Hematopoietic multipotent progenitor cell treated with erythropoietin and hydrocortisone succinate and interleukin-3 and kit ligand, for 4 days (in vitro differentiated cells): ENCODE measurements around the gene NFATC1.

ENCODE experiments used
- DNase-seq: peaks from one replicate; pipeline ENCODE4 v3.0.0-alpha.2; 2015

Gene NFATC1

DNA sequence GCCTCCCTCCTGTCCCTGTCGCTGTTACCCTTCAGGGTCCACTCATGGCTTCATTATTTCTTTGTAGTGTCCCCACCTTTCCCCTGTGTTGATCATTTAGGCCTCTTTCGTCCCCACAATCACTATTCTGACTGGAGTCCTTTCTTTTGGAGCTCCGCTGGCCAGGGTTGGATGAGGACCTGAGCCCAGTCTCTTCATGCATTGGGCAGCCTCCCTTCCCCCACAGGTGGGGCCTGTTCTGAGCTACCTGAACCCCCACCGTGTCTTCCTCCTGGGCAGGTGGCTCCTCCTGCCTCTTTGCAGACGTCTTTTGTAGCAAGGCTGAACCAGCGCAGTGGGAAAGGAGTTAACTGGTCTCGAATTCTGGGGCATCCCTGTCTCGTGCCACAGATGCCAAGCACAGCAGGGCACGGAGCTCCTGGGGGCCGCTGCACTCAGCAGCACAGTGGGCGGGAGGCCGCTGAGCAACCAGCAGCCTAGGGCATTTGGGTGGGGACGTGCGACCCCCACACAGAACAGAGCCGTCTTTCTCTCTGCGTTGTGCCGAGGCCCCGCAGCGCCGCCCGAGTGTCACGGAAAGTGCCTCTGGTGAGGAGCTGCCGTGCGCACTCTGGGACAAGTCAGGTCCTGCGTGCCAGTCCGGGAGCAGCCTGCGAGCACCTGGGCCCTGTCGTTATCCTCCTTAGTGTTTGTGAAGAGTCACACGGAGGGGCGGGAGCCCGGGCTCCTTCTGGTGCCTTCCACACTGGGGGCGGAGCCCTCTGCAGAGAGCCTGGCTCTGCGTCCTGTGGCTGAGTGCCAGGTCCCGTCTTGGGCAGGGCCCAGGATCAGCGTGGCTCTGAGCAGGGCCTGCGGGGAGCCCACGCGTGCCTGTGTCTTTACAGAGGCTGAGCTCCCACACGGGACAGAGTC is 130.1 kb downstream of the NFATC1 start:
- peak; percentile 85 for DNase-seq

DNA sequence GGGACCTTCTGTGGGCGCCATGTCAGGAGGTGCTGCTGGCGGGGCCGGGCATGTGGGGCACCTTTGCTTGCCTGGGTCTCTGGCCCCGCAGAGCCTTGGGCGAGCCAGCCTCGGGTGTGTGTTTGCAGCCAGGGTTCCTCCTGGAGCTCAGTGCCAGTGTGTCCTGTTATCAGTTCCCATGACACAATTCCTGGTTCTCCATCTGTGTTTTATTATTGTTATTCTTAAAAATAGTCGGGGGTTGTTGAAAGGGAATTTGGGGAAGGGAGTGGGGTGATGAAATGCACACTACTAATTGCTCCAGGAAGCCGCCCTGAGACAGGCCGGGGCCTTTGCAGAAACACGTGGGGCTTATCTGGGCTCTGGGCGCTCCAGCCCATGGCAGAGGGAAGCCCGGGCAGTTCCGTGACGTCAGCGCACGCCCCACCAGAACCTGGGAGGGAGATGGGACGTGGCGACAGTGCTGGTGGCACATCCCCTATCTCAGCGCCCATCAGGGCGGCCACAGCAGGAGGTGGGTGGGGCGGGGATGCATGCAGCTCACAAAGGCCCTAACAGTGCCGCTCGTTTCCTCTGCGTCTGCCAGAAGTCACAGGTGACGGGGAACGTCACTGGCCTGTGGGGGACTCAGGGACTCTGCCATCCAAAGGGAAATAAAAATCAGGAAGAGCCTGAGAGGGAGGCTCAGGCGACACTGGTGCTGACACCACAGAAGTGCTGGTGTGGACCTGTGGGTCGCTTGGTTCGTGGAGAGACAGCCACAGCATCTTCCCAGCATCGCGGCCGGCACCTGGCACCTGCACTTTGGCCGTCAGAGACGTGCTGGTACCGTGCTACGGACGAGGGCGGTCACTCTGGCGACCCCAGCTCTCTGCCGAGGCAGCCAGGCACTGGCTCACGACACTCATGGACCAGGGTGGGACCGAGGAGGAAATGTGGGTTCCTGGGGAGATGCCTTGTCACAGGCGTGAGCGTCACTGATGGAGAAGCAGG is 131.0 kb downstream of the NFATC1 start:
- DNase-seq, result peak; percentile 92

DNA sequence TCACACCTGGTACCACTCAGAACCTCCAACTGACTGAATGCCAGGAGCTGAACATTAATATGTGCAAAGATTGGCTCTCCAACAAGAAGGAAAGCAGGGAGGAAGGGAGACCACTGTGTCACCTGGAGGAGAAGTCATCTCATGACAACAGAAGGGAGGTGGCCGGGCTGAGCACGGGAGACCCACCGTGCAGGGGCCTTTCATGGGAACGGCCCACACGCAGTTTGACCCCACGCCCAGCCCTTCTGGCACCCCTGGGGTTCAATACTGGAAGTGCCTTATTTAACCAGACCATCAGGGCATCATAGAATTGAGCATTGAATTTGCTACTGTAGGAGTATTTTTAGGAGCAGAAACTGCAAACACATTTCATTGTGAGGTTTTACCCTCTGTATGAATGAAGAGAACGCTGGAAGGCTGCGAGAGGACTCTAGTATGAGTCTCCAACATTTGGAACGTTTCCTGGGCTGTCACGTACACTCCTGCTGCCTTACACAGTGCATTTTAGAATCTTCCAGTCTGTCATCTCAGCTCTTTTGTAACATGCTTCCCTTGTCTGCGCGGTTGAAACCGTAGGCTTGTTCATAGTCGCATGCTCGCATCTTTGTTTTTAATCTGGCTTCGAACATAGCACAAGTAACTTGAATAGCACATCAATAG is 132.1 kb downstream of the NFATC1 start:
- peak; percentile 23 for DNase-seq

DNA sequence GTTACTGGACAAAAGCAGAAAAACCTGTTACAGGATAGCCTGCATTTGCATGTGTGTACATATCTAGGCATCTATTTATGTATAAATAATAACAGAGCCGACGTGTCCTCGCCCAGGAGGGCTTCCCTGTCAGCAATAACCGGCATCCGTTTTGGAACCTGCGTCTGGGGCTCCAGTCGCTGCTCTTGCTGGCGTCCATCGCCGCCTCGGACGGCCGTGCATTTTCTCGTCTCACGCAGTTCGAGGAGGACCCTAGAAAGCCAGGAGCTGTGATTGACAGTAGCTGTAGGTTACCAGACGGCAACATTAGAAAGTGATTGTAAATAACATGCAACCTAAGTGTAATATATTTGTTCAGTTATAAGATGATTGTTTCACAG is 132.6 kb downstream of the NFATC1 start:
- no peak for DNase-seq

DNA sequence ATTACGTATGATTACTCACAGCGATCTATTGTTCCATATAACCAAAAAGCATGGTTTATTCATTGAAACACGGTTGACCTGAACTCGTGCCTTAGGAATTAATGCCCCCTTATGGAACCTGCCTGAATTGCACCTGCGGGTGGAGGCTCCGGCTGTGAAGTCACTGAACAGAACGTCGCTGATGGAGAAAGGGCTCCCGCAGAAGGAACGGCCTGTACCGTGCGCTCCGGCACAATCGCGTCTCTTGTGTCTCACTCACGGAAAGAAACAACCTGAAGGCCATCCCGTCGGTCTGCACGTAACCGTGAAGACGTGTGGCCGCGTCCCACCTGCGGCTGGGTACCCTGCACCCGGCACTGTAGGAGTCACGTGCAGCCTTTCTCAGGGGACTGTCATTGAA is 133.1 kb downstream of the NFATC1 start:
- peak; percentile 92 for DNase-seq

DNA sequence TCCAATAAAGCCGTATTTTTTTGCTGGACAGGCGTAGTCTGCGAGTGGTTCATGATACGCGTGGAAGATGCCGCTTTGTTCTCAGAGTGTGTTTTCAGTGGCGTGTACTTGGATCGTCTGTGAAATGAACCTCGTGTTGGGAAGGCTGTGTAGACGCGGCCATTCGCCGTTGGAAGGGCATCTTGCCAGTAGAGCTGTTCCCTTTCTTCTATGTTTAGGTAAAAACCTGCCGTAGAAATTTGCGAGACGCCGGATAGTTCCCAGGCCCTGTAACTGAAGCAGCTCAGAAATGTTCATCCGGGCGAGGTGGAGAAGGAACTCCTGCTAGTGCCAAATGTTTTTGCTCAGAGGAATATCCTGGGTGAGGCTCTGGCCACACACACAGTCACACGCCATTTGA is 133.6 kb downstream of the NFATC1 start:
- no peak for DNase-seq

DNA sequence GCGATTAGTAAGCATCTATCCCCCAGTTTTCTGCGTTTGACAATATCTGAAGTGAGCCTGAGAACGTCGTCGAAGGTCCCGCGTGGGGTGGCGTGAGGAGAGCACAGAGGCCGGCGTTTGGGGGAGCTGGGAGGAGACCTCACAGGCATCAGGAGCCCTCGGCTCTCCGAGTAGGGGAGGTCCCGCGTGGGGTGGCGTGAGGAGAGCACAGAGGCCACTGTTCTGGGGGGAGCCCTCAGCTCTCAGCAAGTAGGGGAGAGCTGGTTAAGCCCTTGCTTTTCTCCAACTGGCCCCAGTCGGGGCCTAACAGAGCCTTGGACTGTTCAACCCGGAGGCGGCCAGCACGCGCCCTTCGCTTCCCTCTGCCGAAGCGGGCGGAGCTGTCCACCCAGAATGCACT is 134.3 kb downstream of the NFATC1 start:
- DNase-seq, result no peak

DNA sequence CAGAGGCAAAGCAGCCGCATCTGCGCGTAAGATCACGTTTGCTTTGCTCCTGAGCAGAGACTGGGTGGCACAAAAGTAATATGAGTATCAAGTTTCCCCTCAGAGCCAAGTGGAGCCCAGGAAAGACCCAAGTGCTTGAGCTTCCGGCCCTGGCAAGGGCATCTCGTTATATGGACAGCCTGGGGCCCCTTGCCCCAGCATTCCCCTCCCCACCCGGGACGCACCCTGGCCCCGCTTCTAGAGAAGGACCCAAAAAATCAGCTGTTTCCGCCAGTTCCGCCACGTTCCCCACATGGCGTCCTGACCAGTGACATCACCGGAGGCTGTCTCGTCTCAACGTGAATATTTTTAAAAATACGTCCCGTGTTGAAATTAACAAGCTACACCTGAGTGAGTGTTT is 135.1 kb downstream of the NFATC1 start:
- DNase-seq, result no peak

DNA sequence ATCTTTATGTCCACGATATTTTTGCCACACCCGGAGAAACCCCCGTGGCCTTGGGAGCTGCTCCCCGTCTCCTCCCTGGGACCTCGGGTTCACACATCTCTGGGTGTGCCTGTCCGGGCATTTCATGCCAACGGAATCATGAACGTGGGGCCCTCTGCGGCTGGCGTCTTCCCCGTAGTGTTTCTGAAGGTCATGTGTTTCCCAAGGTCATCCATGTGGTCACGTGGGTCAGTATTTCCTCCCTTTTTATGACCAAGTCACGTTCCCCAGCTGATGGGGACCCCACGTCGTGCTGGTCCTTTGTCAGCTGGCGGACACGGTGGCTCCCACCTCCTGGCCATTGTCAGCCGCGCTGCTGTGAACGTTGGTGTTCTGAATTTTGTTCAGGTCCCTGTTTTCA is 135.7 kb downstream of the NFATC1 start:
- DNase-seq, result no peak

DNA sequence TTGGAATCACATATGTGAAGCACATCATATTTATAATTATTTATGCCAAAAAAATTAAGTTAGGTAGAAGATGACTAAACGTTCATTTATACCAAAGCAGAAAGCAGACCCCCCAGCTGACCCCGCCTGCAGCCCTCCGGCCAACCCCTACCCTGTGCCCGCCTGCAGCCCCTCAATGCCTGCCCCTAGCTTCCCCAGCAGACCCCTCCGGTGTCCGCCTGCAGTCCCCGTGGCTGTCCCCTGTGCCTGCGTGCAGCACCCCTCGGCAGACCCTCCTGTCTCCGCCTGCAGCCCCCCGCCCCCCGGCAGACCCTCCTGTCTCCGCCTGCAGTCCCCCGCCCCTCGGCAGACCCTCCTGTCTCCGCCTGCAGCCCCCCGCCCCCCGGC is 136.2 kb downstream of the NFATC1 start:
- DNase-seq, result no peak

DNA sequence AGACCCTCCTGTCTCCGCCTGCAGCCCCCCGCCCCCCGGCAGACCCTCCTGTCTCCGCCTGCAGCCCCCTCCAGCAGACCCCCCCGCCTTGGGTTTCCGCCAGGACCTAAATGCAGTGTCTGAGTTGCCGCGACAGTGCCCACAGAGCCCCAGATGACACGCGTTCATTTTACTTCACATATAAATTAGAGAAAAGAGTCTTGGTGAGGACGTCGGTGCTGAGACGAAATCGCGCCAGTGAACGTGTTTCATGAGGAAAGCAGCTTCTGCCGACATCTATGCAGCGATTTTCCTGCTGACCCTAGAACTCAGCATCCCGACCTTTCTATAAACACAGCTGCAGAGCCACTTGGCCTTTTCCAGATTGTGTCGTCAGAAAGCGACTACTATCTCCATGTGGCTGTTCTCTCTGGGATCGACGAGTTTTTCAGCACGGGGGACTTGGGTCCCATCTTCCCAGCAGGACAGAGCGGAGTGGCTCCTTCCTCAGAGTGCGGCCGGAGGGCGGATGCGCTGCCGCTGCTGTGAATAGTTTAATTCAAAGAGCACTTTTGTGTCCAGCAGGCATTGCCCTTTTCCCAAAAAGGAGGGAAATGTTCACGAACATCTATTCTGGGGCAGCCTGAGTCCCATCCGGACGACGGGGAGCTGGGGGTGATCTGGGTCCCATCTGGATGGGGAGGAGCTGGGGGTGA is 136.7 kb downstream of the NFATC1 start:
- DNase-seq, result no peak

DNA sequence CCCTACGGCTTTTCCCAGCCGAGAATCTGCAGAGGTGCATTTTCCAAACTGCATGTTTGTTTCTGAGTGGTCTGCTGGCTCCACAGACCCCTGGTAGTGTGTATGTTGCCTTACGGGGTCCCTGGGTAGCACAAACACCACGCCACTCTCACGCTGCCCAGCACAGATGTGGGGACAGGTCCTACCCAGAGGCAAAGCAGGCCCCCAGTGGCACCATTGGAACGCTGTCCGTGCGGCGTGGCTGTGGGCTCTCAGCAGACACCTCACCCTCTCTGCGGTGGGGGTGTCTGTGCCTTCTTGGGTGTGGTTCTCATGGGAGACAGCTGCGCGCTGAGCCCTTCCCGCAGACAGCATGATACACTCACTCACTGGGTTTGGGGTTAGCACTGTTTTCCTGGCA is 137.4 kb downstream of the NFATC1 start:
- DNase-seq, result no peak

DNA sequence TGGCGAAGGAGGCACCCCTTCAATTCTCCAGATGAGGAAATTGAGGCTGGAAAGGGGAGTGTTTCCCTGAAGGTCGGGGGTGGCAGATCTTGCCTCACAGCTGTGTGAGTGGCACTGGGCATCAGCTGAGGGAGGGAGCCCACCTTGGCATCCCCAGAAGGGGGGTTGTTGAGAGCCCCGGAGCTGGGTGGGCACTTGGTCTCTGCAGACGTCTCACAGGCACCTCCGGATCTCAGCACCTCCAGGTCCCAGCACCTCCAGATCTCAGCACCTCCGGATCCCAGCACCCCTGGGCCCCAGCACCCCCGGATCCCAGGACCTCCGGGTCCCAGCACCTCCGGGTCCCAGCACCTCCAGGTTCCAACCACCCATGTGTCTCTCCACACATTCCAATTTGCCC is 137.9 kb downstream of the NFATC1 start:
- DNase-seq, result no peak

DNA sequence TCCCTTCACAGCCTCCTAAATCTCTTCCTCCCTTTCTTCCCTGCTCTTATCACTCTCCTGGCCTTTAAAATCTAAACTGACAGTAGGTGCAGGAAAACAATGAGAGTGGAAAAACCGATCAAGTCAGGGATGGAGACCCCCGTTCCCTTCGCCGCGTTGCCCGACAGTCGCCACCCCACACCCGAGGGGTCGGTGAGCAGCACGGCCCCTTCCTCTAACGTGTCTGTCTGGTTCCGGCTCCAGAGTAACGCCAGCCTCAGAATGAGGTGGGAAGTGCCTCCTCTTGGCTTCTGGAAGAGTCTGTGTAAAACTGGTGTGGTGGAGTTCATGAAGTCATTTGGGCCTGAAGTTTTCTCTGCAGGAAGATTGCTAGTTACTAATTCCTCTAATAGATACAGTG is 138.6 kb downstream of the NFATC1 start:
- no peak for DNase-seq

DNA sequence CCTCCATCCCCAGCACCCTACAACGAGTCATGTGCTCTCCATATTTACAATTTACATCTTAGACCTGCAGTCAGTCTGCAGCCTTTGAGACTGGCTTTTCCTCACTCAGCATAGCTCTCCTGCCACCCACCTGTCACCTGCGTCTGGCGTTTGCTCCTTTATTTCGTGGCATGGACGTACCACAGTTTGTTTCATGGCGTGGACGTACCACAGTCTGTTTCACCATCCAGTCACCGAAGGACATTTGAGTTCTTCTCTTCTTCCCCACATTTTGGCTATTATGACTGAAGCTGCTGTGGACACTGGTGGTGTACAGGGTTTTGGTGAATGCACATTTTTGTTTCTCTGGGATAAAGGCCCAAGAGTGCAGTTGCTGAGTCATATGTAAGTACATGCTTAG is 142.0 kb downstream of the NFATC1 start:
- no peak for DNase-seq

DNA sequence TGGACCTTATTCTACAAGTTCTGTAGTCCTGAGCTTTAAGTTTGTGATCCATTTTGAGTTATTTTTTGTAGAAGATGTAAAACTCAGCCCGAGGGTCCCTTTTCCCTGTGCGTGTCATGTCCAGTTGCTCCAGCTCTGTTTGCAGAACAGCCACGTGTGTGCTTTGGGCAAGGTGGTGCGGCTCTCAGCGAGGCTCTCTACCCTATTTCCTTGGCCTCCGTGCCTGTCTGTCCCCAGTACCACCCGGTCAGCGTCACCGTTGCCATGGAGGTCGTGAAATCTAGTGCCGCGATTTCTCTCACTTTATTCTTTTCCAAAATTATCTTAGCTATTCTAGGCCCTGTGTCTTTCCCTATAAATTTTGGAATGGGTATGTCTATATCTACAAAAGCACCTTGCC is 142.9 kb downstream of the NFATC1 start:
- DNase-seq, result no peak

DNA sequence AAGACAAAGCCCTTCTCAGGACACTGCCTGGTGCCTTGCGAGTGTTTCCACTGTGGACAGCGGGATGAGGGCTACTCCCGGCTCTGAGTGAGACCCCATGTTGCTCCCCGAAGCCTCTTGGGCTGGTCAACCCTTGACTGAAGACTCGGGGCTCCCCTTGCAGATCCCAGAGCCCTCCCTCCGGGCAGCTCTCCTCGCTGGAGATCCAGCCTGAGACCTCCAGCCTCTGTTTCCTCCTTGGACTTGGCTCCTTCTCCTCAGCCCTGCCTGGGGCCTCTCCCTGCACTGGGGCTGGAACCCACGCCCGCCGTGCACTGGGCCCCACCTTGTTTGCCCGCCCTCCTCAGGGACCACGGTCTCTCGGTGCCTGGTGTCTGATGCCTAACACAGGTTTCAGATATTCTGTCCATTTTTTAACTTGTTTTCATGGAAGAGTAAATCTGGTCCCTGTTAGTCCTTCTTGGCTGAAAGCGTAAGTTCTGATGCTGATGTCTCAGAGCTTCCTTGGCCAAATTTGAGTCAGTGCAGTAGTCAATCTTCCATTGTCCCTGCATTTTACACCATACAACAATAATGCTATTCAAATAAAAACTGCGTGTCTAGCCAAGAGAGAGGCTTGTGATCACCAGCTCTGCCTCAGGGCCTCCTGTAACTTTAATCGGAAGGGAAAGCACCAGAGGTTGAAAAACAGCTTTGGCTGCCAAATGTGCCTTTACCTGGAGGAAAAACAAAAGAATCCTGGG is 144.6 kb downstream of the NFATC1 start:
- DNase-seq, result no peak

DNA sequence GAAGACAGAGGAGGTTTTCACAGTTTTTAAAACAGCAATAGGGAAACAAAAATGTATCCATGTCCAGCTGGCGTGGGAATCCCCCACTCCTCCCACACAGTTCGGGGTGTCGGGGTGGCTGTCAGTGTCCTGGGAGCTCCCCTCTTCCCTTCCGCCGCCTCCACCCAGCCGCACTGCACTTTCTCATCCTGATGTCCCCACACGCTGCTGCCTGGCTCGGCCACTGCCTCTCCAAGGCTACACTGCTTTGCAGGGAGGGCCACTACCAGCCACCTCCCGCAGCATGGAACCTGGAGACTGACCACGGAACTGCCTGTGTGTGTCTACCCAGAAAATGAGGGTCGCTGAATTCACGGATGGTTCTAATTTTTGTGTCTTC is 145.2 kb downstream of the NFATC1 start:
- DNase-seq, result no peak

DNA sequence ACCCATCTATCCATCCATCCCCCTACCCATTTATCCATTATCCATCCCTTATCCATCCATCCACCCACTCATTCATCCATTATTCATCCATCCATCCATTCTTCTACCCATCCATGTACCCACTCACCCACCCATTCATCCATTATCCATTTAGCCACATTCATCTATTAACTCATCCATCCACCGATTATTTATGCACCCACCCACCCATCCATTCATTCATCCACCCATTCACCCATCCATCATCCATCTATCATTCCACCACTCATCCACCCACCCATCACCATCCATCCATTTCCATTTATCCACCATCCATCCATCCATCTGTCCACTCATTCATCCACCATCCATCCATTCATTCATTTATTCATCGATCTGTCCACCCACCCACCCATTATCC is 146.5 kb downstream of the NFATC1 start:
- DNase-seq, result no peak

DNA sequence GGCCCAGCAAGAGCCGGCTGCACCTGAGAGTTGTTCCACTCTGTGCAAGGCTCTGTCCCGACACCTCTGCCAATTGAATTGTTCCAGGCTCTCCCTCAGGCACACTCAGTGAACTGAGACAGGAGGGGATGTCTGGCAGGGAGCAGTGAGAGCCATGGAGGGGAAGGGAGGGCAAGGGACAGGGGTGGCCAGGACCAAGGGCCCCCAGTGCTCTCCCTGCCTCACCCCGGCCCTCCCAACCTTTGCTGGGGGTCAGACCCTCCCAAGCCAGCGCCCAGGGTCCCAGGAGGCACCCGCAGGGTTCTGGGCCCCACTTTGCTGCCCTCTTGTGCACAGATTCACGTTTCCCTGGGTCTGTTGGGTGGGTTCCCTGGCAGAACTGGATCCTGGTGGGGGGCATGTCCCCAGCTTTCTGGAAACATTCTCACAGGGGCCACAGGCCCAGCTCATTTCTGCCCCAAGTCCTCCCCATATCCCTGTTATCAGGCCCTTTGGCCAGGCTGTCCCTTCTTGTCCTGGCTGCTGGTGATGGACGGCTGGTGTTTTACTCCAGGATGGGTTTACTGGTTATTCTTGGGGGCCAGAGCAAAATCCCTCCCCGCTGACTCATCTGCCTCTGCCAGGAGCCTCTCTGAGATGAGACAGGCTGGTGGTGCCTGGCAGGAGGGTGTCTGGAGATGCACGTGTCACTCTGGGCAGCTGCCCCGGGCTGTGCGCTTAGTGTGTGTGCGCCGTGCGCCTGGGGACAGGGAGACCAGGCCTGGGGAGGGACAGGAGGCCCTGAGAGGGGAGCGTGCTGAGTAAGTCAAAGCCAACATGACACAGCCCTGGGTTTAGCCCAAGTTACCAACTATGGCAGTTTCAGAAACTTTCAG is 147.4 kb downstream of the NFATC1 start:
- DNase-seq, result no peak

DNA sequence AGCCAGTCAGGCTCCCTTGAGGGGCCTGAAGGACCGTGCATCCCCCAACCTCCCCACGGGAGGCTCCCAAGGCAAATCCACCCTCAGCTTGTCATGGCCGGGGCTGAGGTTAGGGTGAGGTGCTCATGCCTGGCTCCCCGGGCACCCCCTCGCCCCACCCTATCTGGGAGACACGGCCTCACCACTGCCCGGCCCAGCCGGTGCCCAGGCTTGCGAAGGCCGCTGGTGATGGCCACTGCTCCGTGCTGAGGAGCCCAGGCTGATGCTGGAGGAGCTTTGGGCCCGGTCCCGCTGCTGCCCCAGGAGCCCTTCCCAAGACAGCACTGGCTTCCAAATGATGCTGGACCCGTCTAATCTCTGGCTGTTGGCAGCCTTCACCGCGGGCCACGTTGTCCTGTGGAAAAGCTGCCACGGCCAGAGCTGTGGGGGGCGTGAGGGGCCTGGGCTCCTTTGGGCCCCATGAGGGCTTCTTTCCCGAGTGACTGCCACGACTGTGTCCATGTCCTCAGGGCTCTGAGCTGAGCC is 148.2 kb downstream of the NFATC1 start:
- no peak for DNase-seq
